Body of pancreas (tissue), 4 donors: ENCODE results near the gene GREB1.

Source experiments
- CTCF ChIP-seq, 7 experiments: fragments of 450-650 bp in 4 of 7; fragments of 200-600 bp in 3 of 7; sonication (generic) in 3 of 7; IDR thresholded peaks; one replicate each; pipeline ENCODE4 v1.5.1; 2016 to 2019; ENCODE audit warnings: antibody characterized with exemption in 7 of 7
- POLR2A ChIP-seq, 3 donors: fragments of 450-650 bp; IDR thresholded peaks; one replicate each; pipeline ENCODE4 v1.6.1; 2016; ENCODE audit warnings: antibody characterized with exemption in 3 of 3, mild to moderate bottlenecking in 2 of 3

- TF ChIP-seq POLR2A (IDR thresholded peaks at IDR 0.05) (no peak), CTCF (IDR thresholded peaks at IDR 0.05) (no peak)
These were observed 21.4 kb upstream of the GREB1 start for GRCh38 chr2:11512431-11512830.
